Measurements from ENCODE around the gene RORC.

Gene RORC

GRCh38 chr1:151841141-151841540, 9.5 kb upstream of the RORC start:
- Histone ChIP-seq H3K9me3 (ENCODE audit: low read length) (no peaks in the 10 kb centered on the region), H3K9ac (ENCODE audit: low read length) (no peak overlapping the region), H3K4me3 (ENCODE audit: low read depth, low read length, poor library complexity, severe bottlenecking) (no peak overlapping the region), H3K9me2 (ENCODE audit: low read depth, low read length) (no peaks in the 10 kb centered on the region), H4K20me1 (ENCODE audit: insufficient read depth, low read length) (no peaks in the 10 kb centered on the region), H3K4me1 (ENCODE audit: insufficient read depth, low read length, severe bottlenecking) (peaks cover 34% of the 10 kb centered on the region), H3K27me3 (ENCODE audit: insufficient read depth, low read length) (0 out of 2 replicates have a peak, but pooled peaks cover 11% of the 10 kb centered on the region), H3K79me2 (ENCODE audit: insufficient read depth, low read length) (no peaks in the 10 kb centered on the region), H3K27ac (ENCODE audit: low read depth, low read length, poor library complexity, severe bottlenecking) (no peak overlapping the region), H3K36me3 (ENCODE audit: insufficient read depth, low read length) (no peaks in the 10 kb centered on the region), H2AFZ (ENCODE audit: low read length) (no peak overlapping the region), H3K4me2 (ENCODE audit: low read length) (no peak overlapping the region), H3F3A (ENCODE audit: insufficient read depth, low read length) (no peaks in the 10 kb centered on the region)
- TF ChIP-seq CTCF (IDR thresholded peaks at IDR 0.05; ENCODE audit: low read length) (no peak), EZH2 (IDR thresholded peaks at IDR 0.05; ENCODE audit: borderline replicate concordance, low read length) (no peak)

DNA sequence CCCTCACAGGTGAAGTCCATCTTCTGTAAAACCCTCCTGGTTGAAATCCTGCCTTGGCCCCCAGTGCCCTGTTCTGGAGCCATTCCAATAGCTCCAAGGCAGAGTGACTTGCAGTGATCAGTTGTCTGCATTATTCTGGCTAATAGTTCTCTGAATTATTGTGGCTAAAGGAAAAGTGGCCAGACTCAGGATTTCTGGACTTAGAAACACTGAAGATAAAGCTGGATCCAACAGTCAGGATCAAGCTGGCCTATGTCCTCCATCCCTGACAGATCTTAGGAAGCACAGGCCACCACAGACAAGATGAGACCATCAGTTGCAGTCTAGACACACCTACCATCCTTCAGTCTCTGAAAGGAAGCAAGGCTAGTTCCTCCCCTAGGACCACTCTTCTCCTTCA, 8.8 kb upstream of the RORC start:
- H3K4me3 ChIP-seq (ENCODE audit: low read depth, low read length, poor library complexity, severe bottlenecking), result no peak overlapping the region
- H3K27me3 ChIP-seq (ENCODE audit: insufficient read depth, low read length), result 0 out of 2 replicates have a peak, but pooled peaks cover 11% of the 10 kb centered on the region
- H2AFZ ChIP-seq (ENCODE audit: low read length), result no peak overlapping the region
- no peaks in the 10 kb centered on the region for H3F3A ChIP-seq (ENCODE audit: insufficient read depth, low read length)
- no peak overlapping the region for H3K27ac ChIP-seq (ENCODE audit: low read depth, low read length, poor library complexity, severe bottlenecking)
- H3K9ac ChIP-seq (ENCODE audit: low read length), result no peak overlapping the region
- H3K4me1 ChIP-seq (ENCODE audit: insufficient read depth, low read length, severe bottlenecking), result peaks cover 32% of the 10 kb centered on the region
- H3K9me3 ChIP-seq (ENCODE audit: low read length), result no peaks in the 10 kb centered on the region
- no peaks in the 10 kb centered on the region for H3K9me2 ChIP-seq (ENCODE audit: low read depth, low read length)
- no peaks in the 10 kb centered on the region for H3K79me2 ChIP-seq (ENCODE audit: insufficient read depth, low read length)
- no peak overlapping the region for H3K4me2 ChIP-seq (ENCODE audit: low read length)
- no peaks in the 10 kb centered on the region for H4K20me1 ChIP-seq (ENCODE audit: insufficient read depth, low read length)
- no peak for TF ChIP-seq CTCF (IDR thresholded peaks at IDR 0.05; ENCODE audit: low read length)
- TF ChIP-seq EZH2 (IDR thresholded peaks at IDR 0.05; ENCODE audit: borderline replicate concordance, low read length), result no peak
- H3K36me3 ChIP-seq (ENCODE audit: insufficient read depth, low read length), result no peaks in the 10 kb centered on the region

GRCh38 chr1:151839457-151840403, 8.1 kb upstream of the RORC start, which contains the start of gene C2CD4D:
Gene C2CD4D, minus strand, starts transcription at chr1:151839820. Its CDS starts 831 bp downstream, at chr1:151838989.
- no peaks in the 10 kb centered on the region for H3F3A ChIP-seq (ENCODE audit: insufficient read depth, low read length)
- no peaks in the 10 kb centered on the region for H3K36me3 ChIP-seq (ENCODE audit: insufficient read depth, low read length)
- H2AFZ ChIP-seq (ENCODE audit: low read length), result no peak within 1 kb of the TSS
- H3K79me2 ChIP-seq (ENCODE audit: insufficient read depth, low read length), result no peaks in the 10 kb centered on the region
- no peak within 1 kb of the TSS for H3K27ac ChIP-seq (ENCODE audit: low read depth, low read length, poor library complexity, severe bottlenecking)
- no peak for TF ChIP-seq CTCF (IDR thresholded peaks at IDR 0.05; ENCODE audit: low read length)
- TF ChIP-seq EZH2 (IDR thresholded peaks at IDR 0.05; ENCODE audit: borderline replicate concordance, low read length), result no peak
- no peak within 1 kb of the TSS; the same call in 1 of the 2 replicates for H3K9ac ChIP-seq (ENCODE audit: low read length)
- peaks cover 32% of the 10 kb centered on the region for H3K4me1 ChIP-seq (ENCODE audit: insufficient read depth, low read length, severe bottlenecking)
- no peaks in the 10 kb centered on the region for H3K9me3 ChIP-seq (ENCODE audit: low read length)
- no peaks in the 10 kb centered on the region for H3K9me2 ChIP-seq (ENCODE audit: low read depth, low read length)
- peak within 1 kb of the TSS; percentile 41 for H3K4me3 ChIP-seq (ENCODE audit: low read depth, low read length, poor library complexity, severe bottlenecking)
- peak within 1 kb of the TSS; percentile 43 for H3K4me2 ChIP-seq (ENCODE audit: low read length)
- H3K27me3 ChIP-seq (ENCODE audit: insufficient read depth, low read length), result 0 out of 2 replicates have a peak, but pooled peaks cover 11% of the 10 kb centered on the region
- no peaks in the 10 kb centered on the region for H4K20me1 ChIP-seq (ENCODE audit: insufficient read depth, low read length)
